HG03196 (cell line): ENCODE results near the gene TBC1D17.

ENCODE experiments used
- ATAC-seq: cut with Tn5 transposase; IDR thresholded peaks from one replicate; pipeline ENCODE4 v1.9.1; 2021; ENCODE audit not compliant: unreplicated experiment

TBC1D17 gene

DNA sequence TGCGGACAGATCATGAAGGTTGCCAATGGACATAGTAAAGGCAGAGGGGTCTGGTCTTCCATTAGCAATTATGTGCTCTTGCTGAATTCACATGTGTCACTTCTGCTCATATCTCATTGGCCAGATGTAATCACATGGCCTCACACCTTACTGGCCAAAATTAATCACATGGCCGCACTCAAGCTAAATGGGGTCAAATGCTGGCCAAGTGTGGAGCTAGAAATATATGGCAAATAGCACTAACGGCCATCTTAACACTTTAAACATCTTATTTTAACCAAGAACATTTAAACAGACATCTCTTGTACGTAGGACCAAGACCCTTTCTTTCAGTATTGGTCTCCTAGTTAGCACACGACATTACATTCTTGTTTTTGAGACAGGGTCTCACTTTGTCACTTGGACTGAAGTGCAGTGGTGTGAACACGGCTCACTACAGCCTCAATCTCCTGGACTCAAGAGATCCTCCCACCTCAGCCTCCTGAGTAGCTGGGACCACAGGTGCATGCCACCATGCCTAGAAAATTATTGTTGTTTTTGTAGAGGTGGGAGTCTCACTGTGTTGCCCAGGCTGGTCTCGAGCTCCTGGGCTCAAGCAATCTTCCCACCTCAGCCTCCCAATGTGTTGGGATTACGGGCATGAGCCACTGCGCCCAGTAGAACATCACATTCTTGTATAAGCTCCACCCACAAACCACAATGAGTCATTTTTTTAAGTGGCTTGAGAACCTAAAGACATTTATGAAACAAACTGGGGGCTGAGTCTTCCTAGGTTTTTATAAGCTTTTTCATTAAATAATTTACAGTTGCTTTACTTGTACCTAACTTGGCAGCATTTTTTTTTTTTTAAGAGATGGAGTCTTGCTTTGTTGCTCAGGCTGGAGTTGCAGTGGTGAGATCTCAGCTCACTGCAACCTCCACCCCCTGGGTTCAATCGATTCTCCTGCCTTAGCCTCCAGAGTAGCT is 29.5 kb upstream of the TBC1D17 start:
- no peak for ATAC-seq

DNA sequence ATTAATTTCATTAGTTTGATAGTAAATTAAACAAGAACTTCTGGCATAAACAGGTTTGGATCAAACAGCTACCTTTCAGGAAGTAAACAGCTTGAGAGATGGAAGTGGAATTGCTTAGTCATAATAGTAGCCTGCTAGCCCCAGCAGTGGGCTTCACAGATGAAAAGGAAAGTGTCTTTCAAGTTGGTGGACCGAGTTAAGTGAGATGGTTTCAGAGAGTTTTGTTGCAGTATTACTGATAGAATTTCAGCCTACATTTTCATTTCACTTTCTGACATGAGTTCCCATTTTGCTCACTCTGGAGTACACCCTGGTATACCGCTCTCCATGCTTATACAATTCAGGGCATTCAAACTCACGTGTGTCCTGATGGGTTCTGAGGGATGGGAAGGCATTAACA is 28.6 kb upstream of the TBC1D17 start:
- no peak for ATAC-seq

DNA sequence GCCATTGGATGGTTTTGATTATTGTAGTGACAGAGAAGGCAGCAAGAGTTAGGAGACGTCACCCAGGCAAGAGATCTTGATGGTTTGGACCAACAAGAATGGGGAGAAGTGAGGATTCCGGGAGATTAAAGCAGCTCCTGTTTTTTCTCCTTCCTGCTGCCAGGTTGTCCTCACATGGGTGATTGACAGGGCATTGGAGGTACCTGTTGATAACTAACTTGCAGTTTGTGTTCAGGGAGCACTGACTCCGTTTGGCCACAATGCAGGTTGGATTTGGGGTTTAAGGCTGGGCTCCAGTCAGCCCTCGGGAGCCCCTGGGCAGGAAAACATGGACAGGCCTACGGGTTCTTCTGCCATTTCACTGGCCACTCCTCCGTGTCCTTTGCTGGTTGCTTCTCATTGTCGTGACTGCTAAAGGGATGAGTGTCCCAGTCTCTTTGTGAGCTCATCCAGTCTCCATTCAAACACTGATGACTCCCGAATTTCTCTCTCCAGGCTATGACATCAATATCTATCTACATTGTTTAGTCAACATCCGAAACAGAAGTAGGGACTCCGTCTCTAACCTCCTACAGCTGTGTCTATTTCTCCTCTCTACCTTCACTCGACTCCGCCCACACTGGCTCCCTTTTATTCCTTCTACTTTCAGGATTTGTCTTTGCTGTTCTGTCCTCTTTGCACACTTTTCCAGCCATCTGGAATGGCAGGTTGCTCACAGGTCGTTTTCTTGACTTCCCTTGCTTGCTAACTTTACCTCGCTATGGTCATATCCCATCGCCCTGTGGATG is 27.9 kb upstream of the TBC1D17 start:
- no peak for ATAC-seq

DNA sequence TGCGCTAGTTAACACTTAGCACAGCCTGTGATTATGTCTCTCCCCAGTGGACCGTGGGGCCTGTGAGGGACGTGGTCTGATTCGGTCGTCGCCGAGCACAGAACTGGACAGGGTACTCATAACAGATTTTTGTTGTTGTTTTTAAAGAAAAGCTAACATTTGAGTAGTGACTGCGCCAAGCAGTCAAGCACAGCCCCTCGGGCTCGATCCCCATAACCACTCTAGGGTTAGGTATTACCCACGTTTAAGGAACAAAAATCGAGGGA is 27.3 kb upstream of the TBC1D17 start:
- ATAC-seq: peak; percentile 9

DNA sequence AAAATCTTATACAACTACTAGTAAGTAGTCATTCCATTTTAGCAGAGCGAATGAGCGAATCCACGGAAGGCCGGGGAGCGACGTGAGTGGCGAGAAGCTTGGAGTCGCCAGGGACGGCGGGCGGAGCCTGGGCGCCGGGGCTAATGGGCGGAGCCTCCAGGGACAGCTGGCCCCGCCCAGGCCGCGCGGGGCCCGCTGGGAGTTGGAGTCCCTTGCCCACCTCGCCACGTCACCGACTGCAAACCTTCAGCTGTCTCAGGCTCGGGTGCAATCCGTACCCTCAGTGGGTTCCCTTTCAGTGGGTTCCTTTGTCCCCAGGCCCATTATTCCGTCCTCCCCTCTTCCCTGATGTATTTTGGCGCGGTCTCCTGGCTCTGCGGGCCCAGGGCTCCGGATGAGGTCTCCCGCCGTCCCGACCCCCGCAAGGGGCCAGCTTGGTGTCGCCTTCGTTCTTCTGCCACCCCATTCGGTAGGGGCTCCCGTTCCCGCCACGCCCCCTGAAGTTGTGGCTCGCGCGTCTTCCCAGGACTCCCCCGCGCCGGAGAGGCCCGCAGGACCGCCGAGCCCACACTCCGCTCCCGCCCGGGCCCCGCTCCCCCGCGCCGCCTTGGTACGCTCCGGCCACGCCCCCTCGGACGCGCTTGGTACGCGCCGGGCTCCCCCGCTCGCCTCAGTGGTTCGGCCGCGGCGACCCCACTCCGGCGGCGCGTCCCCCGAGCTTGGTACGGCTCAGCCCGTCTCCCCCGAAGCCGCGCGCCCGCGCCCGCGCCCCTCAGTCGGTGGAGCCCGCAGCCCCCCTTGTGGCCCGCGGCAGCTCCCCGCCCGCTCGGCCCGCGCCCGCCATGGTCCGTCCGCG is 26.8 kb upstream of the TBC1D17 start, which contains the start of gene PTOV1:
TSS of gene PTOV1 (plus strand) at position 673 of the 856 bp plus-strand sequence.
- ATAC-seq: peak; percentile 69

DNA sequence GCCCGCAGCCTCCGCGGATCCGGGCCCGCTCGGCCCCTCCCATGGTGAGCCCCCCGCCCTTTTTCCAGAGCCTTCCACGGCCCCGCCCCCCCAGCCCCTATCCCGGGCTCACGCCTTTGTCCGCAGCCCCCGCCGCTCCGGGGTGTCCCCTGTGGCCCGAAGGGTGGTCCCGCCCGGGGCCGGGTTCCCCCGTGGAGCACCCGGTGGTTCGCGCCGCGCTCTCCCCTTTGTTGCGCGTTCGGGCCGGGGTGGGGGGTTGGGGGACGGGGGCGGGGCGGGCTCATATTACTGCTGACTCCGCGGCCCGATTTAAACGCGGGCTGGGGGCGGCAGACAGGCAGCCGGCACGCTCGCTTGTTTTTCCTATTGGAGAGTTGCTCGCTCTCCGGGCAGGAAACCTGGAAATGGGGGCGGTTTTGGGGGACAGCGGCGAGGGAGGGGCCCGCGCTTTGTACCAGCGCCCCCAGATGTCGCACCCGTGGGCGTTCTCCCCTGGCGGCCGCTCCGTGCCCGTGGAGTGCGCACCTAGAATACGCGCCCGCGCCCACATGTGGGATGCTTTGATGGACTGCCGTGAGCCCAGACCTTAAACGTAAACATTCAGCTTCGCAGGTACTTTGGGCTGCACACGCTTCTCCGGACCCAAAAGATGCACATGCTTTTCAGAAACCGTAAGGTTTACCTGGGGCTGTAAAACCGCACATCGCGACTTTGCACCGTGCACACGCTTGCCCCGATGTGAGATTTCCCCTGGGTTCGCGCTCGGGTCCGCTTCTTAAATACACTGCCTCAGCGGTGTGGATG is 25.8 kb upstream of the TBC1D17 start:
- ATAC-seq: peak; percentile 9

DNA sequence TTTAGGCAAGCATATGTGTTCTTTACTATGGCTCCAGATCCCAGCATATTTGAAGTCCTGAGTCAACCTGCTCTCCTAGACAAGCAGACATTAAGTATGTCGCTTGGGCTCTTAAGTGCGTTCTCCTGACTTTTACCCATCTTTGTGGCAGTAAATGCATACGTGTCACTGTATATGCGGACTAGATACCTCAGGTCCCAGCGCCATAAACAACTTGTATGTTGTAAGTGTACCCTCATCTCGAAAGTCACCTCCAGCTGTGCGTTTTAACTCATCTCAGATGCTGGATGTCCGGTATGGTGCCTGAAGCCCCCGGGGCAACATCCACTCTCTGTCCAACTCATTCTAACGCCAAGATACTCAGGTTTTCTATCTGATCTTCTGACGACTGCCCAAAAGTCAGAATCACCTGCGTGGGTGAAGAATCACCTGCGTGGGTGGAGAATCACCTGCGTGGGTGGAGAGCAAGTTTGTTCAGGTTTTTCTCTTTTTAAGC is 24.8 kb upstream of the TBC1D17 start:
- no peak for ATAC-seq

DNA sequence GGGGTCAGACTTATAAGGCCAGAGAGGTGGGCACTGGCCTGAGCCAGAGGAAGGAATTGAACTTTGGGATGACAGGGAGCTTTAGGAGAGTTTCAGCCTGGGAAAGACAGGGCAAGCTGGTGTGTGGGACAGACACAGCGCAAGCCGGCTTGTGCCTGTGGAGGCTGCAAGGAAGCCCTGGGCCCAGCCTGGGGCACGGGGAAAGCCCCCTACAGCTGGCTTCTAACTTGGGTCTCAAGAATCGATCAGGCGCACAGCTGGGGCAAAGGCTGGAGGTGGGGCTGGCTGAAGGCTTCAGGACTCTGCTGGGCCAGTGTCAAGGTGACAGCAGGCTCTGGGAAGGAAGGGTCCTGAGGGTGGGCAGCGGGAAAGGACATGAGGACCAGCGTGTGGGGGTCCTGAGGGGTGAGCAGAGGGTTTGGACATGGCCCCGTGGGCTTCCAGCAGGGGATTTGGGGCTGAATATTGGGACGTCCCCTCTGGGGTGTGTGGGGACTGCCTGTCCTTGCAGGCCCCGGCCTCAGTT is 23.6 kb upstream of the TBC1D17 start:
- no peak for ATAC-seq

DNA sequence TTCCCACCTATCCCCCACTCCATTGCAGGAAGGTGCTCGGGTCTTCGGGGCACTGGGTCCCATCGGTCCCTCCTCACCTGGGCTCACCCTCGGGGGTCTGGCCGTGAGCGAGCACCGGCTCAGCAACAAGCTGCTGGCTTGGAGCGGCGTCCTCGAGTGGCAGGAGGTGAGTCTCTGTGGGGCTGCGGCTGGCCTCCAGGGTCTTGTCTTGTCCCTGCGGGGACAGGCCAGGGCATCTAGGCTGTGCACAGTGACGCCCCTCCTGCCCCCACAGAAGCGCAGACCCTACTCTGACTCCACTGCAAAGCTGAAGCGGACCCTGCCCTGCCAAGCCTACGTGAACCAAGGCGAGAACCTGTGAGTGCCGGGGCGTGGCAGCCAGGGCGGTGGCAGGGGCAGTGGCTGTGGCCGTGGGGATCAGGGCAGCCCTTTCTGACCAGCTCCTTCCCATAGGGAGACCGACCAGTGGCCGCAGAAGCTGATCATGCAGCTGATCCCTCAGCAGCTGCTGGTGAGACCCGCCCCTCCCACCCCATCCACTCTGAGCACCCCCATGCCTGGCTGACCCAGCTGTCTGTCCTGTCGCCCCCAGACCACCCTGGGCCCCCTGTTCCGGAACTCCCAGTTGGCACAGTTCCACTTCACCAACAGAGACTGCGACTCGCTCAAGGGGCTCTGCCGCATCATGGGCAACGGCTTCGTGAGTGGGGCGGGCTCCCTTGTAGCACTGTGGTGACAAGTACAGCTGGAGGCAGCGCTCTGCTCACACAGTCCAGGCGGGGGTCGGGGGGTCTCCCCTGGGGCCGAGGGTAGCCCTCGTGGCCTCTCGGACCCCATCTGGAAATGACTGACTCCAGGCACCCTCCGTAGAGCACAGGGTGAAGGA is 22.9 kb upstream of the TBC1D17 start:
- no peak for ATAC-seq

DNA sequence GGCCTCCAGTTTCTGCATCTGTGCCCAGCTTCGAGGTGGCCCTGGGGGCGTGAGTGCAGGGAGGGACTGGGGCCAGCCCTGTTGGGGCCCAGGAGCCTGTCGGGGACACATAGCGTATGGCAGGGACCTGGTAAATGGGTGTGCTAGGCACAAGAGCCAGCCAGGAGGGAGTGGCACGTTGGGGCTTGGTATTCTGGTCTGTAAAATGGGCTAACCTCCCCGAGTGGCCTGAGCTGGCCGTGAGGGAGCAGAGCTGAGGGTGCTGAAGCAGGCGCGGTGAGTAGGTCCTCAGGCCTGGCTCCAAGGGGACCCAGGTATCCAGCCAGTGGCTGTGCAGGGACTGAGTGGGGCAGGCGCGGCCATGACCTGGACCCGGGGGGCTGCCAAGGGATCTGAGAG is 22.2 kb upstream of the TBC1D17 start:
- ATAC-seq: no peak

DNA sequence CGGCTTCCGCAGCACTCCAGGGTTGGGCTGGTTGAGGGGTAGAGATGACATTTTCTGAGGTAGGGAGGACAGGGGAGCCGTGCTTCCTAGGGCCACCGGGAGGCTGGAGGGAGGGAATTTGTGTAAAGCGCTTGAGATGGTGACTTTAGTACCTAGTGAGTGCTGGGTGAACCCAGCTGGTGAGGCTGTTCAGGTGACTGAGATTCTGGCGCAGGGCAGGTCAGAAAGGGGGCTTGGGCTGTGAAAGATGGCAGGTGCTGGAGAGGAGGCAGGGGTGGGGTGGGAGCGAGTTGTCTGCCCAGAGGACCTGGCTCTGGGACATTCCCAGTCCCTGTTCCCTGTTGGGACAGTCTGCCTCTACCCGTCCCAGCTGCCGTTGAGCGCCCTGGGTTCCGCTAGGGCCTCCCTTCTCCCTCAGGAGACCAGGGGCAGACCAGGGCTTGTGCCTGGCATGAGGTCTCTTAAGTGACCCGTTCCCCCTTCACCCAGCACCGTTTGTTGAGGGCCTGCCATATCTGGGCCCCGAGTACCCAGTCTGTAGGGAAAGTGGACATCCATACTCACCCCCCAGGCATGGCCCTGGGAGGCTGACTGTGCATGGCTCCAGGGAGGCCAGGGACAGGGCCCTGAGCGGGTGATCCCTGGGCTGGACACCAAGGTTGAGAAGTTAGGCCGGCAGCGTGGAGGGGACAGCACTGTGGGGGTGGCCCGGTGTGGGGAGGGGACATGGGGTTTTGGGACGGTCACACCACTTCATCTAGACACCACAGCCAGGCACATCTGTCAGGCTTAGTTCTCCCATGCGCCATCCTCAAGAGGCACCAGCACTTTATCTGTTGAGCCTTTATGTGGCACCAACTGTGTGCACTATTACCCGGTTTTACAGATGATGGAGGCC is 21.6 kb upstream of the TBC1D17 start:
- ATAC-seq: no peak

DNA sequence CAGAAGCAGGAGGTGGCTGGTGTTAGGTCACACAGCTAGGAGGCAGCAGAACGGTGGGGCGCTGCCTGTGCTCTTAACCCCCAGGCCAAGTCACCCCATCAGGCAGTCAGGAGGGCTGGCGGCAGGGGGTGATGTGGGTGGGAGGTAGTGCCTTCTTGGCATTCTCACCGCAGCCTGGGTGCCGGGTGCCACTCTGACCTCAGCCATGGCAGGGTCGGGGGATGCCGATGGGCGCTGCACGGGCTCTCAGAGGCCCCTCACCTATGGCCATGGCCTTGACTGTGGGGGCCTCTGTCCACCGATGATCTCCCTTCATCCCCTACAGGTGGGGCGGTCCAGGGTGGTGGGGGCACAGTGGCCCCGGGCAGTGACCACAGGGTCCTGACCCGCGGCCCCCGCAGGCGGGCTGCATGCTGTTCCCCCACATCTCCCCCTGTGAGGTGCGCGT is 20.9 kb upstream of the TBC1D17 start:
- ATAC-seq: no peak

DNA sequence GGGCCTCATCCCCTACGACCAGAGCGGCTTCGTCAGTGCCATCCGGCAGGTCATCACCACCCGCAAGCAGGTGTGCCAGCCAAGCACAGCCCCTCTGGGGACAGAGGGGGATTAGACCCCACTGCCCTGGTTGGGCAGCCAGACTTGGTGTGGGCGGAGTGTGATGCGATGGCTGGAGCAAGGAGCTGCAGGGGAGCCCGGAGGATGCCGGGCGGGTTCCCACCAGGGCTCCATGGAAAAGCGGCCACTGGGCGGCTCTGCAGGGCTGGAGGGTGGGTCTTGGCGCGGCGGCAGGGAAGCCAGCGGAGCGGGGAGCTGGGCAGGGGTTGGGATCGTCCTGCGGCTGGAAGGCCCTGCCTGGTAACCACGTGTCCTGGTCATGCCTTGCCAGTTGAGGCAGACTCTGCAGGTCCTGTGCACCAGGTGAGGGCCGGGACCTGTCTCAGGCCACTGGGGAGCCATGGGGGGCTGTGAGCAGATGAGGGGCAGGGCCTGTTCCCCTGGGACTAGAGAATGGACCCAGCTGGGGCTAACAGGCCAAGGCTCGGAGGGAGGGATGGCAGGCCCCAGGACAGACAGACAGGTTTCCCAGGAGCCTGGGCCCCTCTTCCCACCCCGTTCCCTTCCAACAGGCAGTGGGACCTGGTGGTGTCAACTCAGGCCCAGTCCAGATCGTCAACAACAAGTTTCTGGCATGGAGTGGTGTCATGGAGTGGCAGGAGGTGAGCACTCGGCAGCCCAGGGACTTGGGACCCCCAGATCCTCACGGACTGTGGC is 20.3 kb upstream of the TBC1D17 start:
- ATAC-seq: no peak

DNA sequence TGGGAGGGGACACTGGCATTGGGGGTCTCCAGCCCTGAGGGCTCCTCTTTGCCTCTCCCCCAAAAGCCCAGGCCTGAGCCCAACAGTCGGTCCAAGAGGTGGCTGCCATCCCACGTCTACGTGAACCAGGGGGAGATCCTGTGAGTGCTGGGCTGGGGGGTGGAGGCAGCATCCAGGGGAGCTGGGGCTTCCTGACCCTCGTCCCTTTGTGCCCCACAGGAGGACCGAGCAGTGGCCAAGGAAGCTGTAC is 19.7 kb upstream of the TBC1D17 start:
- ATAC-seq: no peak

DNA sequence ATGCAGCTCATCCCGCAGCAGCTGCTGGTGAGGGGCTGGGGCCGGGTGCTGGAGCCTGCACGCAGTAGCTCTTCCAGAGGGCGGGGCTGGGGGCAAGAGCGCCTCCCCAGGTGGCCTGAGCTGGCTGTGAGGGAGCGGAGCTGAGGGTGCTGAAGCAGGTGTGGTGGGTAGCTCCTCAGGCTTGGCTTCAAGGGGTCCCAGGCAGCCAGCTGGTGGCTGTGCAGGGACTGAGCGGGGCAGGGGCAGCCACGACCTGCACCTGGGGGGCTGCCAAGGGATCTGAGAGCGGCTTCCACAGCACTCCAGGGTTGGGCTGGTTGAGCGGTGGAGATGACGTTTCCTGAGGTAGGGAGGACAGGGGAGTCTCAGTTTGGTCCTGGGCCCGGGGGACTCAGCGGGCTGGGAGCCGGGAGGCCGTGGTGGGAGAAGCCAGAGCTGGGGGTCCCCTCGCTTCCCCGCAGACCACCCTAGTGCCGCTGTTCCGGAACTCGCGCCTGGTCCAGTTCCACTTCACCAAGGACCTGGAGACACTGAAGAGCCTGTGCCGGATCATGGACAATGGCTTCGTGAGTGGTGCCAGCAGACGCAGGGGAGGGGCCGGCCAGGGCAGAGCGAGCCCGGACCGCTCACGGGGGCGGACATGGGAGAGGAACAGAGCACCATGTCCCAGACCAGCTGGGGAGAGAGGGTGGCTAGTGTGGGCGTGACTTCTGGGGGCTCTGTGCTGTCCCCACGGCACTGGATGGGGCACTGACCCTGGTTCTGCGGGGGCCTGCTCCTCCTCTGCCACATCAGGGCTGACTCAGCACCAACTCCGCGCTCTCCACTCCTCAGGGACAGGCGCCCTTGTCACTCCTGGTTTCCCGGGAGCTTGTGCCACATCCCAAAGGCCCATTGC is 19.2 kb upstream of the TBC1D17 start:
- ATAC-seq: no peak

DNA sequence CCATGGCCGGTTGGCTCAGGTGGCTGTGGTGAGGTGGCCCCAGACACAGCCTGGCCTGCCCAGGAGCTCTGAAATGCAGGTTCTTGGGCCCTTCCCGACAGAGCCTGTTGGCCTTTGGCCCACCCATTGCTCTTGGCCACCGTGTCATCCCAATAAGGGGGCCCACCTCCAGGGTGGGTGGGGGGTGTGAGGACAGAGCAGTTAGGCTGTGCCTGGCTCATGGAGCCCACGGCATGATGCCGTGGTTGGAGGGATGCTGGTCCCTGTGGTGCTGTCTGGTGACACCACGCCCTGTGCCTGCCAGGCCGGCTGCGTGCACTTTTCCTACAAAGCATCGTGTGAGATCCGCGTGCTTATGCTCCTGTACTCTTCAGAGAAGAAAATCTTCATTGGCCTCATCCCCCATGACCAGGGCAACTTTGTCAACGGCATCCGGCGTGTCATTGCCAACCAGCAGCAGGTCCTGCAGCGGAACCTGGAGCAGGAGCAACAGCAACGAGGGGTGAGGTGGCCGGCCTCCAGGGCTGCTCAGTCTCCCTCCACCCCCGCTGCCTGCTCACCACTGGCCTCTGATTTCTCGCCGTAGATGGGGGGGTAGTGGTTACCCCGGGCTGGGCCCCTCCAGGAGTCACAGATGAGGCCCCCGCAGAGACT is 17.7 kb upstream of the TBC1D17 start:
- ATAC-seq: no peak
